NCI-H1436 (cell line): ENCODE measurements around the gene DPH5.
"Not testable (repeated sequence)": the region's sequence is repeated elsewhere in the genome, so short reads cannot be mapped to it uniquely, and the experiment has no call there.

Source experiments
- DNase-seq: peaks from one replicate; lab custom pipeline; 2025; lab: John Stamatoyannopoulos, UW

DPH5 gene

DNA sequence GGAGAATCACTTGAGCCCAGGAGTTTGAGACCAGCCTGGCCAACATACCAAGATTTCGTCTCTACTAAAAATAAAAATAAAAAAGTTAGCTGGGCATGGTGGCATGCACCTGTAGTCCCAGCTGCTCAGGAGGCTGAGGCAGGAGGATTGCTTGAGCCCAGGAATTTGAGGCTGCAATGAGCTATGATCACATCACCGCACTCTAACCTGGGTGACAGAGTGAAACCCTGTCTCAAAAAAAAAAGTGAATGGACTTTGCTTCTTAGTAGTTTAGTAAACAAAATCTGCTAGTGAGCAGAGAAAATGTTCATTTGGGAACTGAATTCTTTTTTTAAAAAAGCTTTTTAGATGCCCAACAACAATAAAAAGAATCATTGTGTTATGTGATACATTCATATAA, 6.5 kb upstream of the DPH5 start:
- DNase-seq, result not testable (repeated sequence)

DNA sequence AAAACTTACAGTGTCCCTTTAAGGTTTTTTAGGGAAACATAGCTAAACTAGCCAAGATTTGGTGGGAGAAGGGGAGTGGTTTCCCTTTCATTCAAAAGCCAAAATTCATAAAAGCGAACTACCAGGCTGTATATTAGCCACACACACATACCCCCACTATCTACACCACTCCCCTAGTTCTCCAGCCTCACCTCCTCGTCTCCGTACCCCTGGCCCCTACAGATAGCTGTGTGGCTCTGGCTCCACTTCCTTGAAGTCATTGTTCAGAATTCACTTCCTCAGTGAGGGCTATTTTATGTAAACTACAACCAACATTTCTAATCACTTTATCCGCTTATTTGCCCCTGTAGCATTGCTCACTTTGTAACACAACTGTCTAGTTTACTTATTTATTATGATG, 5.3 kb upstream of the DPH5 start:
- no peak for DNase-seq

DNA sequence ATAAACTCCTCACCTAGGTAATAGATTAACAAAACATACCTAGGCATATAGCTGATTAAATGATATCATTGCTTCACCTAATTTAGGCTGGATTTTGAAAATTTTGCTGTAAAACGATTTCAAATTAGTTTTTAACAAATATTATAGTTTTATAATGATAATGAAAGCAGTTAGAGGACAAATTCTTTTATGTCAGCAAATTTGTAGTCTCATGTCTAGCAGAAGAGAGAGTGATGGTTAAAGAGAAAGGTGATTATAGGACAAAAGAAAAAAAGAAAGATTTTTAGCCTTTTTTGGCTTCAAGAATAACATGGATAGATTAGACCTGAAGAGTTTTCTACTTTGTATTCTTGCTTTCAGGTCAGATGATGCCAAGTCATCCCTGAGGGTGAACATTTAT, 3.6 kb upstream of the DPH5 start:
- no peak for DNase-seq

DNA sequence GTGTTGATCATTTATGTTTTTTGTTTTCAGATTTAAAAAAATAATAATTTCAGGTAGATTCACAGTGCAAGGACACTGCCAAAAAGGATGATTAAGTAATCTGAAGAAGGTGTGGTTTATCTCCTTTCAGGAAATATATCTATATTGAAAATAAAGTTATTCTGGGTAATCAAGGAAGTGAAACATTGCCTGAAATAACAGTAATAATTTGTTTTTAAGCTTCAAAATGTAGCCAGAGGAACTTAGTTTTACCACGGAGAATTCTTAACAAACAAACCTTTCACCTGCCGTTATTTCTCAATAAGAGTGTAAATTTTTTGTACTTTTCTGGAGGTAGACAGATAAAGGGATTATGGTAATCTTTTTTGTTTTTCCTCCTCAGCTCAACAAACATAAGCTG, 2.9 kb upstream of the DPH5 start:
- no peak for DNase-seq

DNA sequence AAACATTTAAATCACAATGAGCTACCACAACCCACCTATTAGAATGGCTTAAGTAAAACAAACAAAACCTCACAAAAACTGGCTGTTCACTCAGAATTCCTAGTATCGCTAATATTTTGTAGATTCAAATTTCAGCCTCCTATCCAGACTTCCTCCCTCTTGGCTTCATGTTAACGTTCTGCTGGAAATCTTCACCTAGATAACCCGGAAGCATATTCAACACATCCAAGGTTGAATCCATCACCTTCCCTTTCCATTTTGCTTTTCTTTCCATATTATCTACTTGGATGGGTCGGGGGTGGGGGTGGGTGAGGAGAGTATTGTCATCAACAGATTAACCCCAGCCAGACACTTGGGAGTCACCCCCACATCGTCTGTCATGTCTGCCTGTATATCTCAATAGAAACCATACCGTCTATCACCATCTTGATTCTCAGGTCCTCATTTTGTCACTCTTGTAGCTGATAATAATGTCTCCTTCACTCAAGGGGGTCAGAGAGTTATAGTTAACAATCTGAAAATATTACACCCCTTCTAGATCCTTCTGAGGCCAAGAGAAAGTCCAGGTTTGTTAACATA, 1.7 kb upstream of the DPH5 start:
- DNase-seq, result no peak

DNA sequence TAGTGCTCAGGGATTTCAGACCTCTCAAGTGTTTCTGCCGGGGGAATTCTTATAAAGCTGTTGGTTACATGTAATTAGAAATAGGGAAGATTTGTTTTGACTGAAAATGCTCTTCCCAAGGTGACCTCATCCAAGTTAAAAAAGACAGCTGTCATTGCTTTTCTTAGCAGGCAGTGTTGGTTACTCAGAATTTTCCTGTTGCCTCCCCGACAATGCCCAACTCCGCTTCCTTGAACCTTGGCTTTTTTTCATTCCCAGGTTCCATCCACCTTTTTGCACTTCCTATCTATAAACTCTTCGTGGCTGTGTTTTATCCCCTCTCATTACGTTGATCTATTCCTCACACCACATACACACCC, 825 bp upstream of the DPH5 start:
- DNase-seq, result no peak

DNA sequence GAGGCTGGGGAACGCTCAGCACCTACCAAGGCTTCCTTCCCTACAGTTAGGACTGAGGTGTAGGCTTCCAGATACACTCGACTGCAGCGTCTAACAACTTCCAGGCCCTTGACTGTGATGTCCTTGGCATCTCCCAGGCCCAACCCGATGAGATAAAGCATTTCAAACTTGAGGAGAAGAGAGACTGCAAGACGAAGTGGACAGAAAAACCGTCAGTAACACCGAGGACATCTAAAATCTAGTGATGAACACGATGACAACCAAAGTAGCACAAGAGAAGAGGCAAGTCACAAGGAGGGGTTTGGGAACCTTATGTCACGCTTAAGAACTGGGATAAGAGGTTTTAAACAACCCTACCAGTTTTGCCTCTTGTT, 314 bp downstream of the DPH5 start:
- no peak for DNase-seq

DNA sequence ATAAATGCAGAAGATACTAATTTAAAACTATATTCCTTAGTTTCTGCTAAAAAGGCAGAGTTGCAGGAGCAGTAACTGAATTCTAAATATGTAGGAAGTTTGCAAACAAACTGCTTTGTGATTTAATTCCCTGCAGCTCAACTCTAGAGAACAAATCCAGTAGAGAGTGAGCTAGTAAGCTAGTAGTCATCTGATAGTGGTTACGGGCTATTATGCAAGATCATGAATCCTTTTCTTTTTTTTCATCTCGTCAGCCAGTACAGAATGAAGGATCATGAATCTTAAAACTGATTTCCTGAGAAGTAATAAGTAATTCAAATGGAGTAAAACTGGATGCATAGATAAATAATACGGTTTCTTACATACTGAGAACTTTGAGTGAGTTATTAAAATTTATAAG, 3.3 kb downstream of the DPH5 start:
- no peak for DNase-seq

DNA sequence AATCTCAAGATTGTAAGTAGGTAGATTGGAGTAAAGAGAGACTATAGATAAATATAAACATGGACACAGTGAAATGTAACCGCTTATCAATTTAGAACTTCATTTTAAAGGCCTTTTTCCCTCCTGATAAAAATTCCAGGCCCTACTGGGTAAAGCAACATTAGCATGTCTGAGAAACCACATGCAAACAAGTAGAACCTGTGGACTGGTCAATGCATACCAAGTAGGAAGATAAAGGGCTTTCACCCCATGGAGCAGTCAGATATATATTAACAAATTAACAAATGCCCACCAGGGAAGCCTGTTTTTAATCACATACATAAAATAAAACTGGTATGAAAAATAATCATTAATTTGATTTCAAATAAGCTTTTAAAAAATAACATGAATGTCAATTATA, 8.1 kb downstream of the DPH5 start:
- no peak for DNase-seq

DNA sequence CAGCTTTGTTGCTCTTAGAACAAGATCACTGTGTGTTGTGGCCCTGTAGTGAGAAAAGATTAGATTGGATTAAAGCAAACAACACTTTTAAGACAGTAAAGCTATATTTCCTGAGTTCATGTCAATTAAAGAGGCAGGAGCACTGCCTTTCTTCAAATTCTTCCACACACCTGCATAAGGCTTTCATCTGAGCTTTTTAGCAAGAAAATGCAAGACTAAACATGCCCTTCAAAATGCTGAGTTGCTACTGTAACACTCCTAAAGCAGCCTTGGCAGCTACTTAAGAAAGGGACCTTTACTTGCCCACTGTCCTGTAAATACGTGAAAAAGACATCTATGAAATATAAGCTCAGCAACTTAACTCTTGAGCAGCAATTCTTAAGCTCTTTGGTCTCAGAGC, 11.8 kb downstream of the DPH5 start:
- DNase-seq, result no peak

DNA sequence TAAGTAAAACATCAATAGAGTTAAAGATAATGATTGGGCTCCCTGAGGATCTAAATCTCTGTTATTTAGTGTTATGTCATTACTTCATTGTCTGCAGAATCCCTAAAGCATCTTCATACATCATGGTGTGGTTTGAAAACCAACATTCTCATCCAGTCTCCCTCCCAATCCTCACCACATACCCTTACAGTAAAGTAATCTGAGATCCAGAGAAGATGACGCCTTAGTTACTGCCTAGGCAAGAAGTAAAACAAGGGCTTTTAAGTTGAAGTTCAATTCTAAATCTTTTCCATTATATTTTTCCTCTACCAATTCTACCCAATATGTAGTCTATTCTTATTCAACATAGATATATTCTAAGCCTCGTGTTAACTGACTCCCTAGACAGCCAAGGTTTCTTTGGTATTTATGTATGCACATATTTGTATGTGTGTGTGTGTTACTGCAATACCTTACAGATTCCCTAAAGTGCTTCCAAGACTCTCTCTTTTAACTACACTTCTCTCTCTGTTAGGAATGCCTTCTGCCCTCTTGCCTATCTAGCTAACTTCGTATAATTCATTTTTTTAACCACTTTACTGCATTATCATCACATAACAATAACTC, 17.3 kb downstream of the DPH5 start:
- DNase-seq, result no peak

DNA sequence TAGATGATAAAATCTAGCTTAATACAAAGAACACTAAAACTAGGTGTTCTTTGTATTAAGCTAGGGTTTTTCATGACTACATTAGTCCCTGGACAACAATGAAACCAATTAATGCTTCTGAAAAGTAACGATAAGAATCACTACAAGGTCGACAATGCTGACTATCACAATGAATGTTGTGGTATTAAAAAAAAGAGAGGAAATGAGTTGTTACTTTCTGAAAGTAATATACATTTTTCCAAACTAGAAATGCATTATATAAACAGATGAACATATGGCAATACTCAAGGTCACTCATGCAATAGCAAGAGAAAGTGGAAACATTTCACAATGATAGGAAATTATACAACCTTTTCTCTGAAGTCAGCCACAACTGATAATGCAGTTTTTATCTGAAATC, 19.0 kb downstream of the DPH5 start:
- DNase-seq, result no peak

DNA sequence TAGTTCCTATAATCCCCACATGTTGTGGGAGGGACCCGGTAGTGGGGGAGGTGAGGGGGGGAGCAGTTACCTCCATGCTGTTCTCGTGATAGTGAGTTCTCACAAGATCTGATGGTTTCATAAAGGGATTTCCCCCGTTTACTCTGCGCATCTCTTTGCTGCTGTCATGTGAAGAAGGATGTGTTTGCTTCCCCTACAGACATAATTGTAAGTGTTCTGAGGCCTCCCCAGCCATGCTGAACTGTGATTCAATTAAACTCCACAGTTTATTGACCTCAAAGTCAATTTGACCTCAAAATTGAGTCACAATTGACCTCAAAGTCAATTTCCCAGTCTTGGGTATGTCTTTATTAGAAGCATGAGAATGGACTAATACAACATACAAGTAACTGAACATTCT, 19.7 kb downstream of the DPH5 start:
- no peak for DNase-seq

DNA sequence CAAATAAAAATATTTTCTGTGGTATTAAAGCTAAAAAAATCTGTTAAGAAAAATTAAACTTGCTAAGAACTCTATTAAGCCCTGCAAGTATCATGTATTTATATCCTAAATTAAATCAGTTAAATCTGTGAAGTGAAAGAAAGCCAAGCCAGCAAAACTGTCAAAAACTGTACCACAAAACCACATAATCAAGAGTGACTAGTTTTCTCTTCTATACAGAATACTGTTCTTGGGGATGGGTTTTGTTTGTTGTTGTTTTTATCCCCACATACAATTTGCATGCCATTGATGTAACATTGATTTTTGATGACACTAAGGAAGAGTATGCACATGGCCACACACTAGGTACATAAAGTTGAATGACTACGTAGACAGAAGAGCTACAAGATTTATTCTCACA, 20.4 kb downstream of the DPH5 start:
- DNase-seq, result no peak

DNA sequence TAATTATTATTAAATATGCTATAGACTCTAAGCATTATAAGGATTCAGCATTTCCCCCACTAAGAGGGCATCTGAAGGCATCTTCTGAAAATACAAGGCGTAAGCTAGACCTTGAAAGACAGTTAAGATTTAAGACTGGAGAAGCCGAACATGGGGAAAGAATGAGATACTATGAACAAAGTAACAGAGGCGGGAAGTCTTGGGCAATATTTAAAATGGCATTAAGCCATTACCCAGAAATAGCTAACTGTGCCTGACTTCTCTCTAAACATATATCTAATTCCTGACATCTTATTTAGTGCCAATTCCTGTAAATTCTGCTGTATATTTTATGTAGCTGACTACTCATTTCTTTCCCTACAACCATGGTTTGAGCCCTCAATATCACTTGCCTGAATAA, 20.9 kb downstream of the DPH5 start:
- DNase-seq, result no peak

DNA sequence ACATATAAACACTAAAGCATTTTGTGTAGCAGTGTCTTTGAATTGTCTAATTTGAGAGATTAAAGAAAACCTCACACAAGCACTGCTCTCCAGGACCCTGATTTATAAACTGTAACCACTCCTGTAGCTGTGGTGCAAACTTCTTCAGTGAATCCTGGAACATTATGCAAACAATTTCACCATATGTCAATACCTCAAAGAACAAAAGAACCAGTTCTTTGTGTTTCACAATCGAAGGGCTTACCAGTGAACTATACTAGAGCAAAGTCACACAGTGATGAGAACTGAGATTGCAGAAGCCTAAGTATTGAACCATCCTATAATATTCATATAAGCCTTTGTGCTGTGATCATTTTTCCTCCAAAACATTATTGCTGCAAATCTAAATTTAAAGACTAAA, 21.5 kb downstream of the DPH5 start:
- no peak for DNase-seq

DNA sequence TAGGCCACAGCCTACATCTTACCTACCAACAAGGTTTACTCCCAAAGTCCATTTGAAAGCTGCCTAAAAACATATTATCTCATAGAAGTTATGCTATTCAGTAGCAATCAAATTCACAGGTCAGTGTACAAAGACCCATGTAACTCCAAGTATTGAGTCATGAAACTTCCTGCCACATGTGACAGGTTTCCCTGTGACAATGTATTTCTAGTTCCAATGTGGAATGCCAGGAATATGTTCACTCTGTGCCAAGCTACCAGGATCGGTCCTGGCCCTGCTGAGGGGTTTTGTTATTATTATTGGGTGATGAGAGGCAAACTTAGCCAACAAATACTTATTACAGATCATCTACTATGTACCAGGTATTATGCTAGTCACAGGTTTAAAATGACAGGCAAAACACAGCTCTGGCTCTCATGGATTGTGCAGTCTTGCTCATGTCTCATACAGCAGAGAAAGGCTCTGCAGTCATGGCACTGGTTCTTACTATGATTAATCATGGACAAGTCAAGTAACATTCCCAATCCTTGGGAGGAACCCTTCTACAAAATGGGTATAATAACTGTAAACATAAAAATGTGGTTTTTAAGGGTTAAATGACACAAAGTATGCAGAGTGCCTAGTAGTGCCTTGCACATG, 22.5 kb downstream of the DPH5 start:
- no peak for DNase-seq

DNA sequence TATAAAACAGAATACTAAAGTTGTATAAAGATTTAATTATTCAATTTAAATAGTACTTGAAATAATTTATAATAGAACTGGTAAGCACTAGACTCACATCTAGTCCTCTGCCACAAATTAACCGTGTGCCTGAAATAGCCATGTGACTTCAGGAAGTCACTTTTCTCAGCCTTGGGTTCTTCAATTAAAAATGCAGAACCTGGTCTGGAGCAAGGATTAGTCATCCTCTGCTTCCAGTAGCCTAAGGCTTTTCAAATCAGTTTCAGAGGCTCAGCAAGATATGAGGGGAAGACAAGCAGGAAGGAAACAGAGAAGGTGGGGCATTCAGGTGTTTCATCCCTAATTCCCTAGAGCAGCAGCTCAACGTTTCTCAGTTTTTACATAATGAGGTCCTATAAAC, 23.0 kb downstream of the DPH5 start:
- DNase-seq, result no peak

DNA sequence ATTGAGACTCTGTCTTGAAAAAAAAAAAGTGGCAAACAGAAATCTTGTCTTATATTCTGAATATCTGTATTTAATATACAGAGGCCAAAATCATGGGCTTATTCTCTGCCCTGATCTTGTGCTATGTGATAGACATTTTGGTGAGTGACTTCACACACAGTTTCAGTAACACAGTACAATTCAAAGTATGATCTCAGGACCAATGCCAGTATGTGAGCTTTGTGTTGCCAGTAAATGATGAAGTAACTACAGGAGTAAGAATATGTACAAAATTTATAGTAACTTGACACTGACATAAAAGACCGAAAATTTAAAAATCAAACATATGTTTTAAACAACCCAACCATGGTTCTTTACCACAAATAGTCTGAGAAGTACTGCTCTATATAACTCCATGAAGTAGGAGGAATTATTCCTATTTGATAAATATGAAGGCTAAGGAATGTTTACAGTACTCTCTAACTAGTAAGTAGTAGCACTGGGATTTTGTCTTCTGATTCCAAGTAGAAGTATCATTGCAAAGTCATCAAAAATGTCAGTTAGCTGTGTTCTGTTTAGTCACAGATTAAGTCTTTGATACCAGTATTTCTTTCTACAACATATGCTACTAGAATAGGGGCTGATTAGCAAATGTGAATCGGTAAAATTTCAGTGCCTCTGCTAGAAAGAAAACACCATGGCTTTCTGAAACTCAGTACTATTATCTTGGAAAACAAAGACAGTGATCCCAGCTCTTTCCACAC, 25.3 kb downstream of the DPH5 start:
- no peak for DNase-seq

DNA sequence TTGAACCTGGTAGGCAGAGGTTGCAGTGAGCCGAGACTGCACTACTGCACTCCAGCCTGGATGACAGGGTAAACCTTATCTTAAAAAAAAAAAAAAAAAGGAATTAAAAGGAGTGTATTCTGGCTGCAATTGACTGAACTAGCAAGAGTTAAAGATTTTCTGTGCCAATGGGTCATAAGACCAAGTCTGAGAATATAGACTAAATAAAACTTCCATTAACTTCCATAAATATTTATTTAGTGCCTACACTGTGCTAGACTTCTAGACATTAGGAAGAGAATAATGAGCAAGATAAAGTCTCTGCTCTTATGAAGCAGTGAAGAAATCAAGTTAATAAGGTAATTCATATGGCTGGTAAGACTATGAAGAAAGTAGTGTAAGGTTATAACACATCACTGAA, 27.2 kb downstream of the DPH5 start:
- DNase-seq, result no peak

DNA sequence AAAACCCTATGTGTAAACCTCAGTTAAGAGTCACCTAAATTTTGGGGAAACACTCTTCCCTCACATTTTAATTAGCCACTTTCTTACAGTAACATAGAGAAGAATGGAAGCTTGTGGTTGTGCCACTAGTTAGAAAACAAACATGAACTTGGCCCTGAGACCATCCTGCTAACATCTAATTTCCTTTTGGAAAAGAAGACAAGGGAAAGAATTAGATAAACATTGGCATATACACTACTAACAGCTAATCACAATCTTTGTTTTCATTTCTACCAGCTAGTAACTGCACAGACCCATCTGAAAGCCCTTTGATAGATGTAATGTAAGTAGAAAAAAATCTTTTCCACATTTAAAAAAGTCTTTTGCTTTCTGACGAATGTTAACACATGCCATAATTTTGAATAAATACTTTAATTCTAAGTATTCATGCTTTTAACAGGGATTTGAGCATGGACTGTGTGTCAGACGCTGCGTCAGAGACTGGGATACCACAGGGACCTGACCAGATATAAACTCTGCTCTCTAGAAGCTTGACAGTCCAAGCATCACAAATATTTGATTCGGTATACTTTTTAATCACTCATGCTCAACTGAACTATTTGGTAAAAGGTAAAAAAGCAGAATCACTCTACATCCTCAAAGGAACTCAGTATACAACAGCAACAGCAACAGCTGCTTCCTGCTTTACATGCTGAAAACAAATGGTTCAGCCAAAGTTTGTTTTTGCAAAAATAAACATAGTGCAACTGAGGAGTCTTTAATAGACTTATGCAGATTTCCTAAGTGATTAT, 30.2 kb downstream of the DPH5 start:
- no peak for DNase-seq

DNA sequence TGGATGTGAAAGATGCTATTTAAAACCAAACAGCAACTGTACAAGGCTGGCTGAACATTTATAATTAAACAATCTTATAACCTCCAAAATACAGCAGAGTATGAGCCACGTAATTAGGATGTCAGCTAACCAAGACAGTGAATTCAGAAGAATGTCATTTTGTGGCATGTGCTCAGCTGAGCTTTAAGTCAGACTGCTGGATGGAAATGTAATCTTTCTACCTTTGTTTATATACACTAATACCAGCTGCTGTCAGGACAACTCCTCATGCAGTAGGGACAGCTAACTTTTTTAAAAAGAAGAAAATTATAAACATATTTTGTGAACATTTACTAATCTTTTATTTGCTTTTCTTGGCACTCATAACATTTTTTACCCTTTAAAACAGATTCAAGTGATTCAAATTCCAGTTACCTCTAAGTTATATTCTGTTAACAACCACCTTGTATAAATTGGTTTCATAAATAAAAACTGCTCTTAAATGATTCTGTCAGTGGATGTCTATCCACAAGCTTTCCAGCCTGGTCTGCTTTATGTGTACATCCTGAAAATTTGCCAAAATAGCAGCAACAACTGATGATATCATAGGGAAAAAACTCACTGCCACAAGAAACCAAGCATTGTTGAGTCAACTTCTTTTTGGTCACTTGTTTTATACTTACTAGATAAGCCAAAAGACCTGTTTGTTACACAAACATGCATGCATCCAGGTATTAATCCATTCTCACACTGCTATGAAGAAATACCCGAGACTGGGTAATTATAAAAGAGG, 36.1 kb downstream of the DPH5 start:
- DNase-seq, result no peak
